HG02623 (cell line): ENCODE data around the gene NBPF20.
A peak's percentile ranks its signal among the peaks of the same experiment; 100 is the strongest.
"Not testable (repeated sequence)": the region's sequence is repeated elsewhere in the genome, so short reads cannot be mapped to it uniquely, and the experiment has no call there.

Experiments used
- ATAC-seq: cut with Tn5 transposase; IDR thresholded peaks from one replicate; pipeline ENCODE4 v1.9.1; 2021; ENCODE audit warnings: moderate library complexity; ENCODE audit not compliant: unreplicated experiment

NBPF20 gene, protein sequence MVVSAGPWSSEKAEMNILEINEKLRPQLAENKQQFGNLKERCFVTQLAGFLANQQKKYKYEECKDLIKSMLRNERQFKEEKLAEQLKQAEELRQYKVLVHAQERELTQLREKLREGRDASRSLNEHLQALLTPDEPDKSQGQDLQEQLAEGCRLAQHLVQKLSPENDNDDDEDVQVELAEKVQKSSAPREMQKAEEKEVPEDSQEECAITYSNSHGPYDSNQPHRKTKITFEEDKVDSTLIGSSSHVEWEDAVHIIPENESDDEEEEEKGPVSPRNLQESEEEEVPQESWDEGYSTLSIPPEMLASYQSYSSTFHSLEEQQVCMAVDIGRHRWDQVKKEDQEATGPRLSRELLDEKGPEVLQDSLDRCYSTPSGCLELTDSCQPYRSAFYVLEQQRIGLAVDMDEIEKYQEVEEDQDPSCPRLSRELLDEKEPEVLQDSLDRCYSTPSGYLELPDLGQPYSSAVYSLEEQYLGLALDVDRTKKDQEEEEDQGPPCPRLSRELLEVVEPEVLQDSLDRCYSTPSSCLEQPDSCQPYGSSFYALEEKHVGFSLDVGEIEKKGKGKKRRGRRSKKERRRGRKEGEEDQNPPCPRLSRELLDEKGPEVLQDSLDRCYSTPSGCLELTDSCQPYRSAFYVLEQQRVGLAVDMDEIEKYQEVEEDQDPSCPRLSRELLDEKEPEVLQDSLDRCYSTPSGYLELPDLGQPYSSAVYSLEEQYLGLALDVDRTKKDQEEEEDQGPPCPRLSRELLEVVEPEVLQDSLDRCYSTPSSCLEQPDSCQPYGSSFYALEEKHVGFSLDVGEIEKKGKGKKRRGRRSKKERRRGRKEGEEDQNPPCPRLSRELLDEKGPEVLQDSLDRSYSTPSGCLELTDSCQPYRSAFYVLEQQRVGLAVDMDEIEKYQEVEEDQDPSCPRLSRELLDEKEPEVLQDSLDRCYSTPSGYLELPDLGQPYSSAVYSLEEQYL (N-terminal part only)

DNA sequence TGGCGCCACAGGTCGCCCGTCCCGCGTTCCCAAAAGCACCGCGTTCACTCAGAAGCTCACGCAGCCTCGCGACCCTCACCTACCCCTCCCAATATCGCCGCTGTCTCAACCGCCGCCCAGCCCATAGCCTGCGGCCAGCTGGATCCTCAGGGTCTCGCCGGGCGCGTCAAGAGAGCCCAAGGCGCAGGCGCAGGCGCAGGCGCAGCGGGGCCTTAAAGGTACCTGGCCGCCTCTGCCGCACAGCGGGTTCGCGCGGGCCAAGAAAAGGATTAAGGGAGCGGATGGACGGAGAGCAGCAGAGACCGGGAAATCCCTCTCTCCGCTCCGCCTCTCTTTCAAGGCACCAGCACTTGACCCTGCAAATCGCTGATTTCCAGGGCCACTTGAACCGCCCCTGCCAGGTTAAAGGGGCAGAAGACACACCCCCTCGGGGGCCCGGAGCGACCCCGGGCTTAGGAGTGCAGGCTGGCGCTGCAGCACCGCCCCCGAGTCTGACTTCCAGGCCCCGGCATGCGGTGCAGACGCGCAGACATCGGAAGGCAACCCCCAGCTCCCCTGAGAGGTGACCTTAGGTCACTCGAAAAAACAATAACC lies at the start of gene NBPF20:
TSS of gene NBPF20 (minus strand) at position 168 of the 594 bp plus-strand sequence. CDS start 20,331 bp downstream, outside the sequence.
- ATAC-seq = peak; percentile 95

DNA sequence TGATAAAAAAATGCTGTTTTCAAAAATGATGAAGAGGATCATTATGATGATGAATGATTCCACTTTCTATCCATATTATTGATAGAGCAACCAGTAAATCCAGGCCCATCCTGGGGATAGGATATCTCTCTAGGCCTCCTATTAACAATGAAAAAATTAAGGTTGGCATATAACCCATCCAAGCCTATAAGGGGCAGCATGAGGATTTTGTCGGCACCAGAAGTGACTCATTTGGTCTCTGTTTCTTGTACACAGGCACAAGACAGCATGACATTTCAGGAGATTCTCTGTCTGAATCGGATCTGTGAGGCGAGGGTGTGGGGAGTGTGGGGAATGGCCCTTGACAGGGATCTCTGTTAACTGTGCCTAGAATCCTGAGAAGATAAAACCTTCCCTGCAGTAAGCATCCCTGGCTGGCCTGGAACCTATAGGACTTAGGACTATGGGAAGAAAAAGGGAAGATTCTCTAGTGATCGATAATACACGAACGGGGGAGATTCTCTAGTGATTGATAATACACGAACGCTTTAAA lies 49.5 kb upstream of the NBPF20 start:
- not testable (repeated sequence) for ATAC-seq

DNA sequence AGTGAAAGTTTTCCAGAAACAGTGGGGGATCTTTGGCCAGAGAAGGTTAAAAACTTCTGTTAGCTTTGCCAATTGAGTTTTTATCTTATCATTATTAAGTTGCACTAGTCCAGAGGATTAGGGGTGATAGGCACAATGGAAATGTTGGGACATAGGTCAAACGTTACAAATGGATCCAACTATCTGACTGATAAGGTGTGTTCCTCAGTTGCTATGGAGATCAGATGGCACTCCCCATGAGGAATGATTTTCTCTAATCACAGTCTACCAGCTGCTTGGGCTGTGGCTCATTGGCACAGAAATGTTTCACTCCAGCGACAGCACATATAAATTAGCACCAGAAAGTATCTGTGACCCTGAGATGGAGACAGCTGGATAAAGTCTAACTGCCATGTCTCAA lies 47.3 kb upstream of the NBPF20 start:
- not testable (repeated sequence) for ATAC-seq

DNA sequence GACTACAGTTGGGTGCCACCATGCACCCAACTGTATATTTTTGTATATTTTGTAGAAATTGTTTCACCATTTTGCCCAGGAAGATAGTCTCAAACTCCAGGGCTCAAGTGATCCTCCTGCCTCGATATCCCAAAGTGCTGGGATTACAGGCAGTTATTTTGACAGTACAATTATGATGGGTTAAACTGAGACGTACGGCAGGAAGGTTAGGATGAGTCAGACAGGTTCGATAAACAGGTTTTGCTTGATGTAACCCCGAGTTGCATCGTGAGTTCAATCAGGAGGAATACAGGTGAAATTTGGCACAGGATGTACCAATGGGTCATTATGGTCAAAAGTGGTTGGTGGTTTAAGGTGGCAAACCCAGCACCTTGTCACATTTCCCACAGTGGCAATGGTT lies 46.0 kb upstream of the NBPF20 start:
- ATAC-seq = not testable (repeated sequence)

DNA sequence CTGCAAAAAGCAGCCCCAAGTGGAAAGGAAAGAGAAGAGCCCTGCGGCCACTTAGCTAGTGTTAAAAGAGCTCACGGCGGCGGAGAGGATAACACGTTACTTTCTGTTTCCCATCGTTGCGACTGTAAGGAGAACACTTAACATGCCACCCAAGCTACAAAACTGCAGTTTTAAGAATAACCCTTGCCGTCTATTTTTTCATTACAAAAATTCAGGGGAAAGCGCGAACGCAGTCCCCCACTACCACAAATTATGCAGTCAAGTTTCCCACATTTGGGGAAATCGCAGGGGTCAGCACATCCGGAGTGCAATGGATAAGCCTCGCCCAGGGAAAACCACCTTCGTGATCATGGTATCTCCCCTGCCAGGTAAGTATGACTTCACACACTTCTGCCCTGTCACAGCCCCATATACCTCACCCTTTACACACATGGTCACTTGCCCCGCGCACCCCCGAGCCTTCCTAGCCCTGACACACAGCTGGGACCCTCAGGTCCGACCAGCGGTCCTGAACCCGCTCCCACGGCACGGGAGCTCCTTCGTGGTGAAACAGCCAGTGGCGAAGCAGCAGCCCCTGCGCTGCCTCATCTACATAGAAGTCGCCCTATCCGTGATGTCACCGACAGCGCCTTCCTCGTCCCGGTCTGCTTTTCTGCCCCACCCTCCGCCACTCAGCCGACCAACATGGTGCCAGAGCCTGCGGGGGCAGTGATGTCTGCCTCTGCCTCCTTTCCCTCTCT lies 40.2 kb upstream of the NBPF20 start:
- ATAC-seq = peak; percentile 88

DNA sequence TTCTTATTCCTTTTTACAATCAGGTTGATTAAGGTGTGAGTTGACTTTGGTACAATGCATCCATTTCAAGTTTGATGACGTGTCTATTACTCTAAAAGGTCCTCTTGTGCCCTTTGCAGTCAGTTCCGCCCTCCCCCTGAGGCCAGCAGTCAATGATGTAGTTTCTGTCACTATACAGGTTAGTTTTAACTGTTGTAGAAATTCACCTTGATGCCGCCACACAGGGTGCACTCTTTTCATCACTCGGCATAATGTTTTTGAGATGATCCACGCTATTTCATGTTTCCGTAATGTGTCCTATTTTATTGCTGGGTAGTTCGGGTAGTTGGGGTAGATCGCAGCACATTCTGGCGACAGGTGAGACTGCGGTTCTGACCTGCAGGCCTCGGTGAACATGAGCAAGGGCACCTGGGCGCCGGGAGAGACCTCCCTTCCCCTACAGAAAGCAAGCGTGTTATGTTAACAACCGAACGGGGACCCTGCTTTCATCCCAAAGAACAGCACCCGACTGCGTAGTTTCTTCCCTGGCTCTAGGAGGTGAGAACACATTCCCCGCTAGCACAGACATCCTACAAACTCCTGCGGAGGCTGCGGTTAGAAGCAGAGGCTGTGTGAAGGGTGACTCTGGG lies 39.4 kb upstream of the NBPF20 start:
- ATAC-seq = peak; percentile 5

DNA sequence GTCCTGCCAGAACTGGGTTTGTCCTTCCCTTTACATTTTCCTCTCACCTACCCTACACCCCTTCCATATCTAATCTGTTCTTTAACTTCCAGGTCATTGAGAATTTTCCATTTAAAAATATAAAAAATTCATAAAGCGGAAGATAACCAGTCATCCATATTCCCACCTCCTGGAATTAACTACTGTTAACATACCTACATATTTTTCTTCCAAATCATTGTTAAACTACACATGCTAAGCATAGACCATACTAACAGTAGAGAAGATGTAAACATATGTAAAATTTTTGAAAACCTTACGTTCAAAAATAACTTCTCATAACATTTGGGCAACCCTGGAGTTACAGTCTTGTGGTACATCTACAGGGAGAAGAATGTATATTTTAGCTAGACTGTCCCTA lies 38.6 kb upstream of the NBPF20 start:
- not testable (repeated sequence) for ATAC-seq

DNA sequence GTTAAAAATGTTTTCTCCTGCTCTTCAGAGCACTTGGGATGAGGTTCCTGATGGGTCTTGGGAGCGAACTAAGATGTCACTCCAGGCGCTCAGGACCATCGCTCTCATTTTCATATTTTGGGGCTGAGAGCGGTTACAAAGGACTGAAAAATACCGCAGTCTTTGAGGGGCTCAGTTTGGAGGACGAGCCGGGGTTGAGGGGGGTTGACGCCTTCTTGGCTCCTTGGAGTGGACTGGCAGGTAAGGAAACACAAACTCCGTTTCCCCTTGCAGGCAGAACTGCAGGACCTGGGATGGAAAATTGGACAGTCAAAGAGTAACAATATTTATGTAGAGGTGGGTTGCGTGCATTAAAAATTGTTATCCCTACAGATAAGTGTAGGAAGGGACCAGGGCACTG lies 35.3 kb upstream of the NBPF20 start:
- ATAC-seq = not testable (repeated sequence)

DNA sequence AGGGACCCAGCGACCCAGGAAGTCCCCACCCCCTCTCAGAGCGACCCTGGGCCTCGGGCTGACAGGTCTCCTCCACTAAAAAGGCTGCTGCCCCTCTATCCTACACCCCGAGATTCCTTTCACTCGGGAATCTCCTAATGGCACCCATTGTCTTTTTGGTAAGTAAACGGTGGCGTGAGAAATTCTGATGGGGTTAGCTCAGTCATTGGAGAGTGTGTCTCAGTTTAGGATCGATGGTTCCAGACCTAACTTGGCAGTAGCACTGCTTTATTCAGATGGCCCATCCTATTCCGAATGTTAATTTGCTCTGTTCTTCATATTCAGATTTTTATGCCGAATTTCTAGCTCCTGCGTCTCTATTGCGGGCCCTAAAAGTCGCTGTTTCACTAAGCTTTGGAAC lies 34.6 kb upstream of the NBPF20 start:
- ATAC-seq = not testable (repeated sequence)

DNA sequence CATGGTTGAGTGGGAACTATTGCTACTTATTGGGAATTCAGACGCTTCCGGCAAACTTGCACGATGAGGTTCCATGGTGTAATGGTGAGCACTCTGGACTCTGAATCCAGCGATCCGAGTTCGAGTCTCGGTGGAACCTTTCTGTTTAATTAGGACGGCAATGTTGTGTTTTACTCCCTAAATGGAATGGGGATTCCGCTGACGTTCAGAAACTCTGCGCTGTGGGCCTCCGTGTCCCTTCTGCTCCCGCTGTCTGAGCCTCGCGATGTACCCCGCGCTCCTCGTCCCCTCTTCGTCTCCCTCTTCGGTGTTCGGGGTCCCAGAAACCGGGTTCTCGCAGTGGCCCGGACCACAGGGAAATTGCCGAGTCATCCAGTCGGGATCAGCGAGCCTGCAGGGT lies 34.2 kb upstream of the NBPF20 start:
- ATAC-seq = not testable (repeated sequence)

DNA sequence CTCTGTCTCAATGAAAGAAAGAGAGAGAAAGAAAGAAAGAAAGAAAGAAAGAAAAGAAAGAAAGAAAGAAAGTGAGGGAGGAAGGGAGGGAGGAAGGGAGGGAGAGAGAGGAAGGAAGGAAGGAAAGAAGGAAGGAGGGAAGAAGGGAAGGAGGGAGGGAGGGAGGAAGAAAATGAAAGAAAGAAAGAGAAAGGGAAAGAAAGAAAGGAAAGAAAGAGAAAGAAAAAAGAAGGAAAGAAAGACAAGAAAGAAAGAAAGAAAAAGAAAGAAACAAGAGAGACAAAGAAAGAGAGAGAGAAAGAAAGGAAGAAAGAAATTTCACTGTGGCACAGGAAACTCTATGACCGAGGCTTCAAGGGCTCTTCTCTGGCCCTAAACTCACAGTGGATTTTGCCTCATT lies 33.7 kb upstream of the NBPF20 start:
- not testable (repeated sequence) for ATAC-seq

DNA sequence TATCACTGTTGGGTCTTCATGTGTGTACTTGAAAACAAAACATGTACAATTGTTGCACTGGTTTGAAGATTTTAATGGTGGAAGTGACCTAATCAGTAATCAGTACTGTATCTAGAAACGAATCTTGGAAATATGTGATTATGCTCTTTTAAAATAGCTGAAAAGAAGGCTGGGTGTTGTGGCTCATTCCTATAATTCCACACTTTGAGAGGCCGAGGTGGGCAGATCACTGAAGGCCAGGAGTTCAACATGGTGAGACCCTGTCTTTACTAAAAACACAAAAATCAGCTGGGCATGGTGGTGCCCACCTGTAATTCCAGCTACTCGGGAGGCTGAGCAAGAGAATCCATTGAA lies 29.4 kb upstream of the NBPF20 start:
- ATAC-seq = not testable (repeated sequence)

DNA sequence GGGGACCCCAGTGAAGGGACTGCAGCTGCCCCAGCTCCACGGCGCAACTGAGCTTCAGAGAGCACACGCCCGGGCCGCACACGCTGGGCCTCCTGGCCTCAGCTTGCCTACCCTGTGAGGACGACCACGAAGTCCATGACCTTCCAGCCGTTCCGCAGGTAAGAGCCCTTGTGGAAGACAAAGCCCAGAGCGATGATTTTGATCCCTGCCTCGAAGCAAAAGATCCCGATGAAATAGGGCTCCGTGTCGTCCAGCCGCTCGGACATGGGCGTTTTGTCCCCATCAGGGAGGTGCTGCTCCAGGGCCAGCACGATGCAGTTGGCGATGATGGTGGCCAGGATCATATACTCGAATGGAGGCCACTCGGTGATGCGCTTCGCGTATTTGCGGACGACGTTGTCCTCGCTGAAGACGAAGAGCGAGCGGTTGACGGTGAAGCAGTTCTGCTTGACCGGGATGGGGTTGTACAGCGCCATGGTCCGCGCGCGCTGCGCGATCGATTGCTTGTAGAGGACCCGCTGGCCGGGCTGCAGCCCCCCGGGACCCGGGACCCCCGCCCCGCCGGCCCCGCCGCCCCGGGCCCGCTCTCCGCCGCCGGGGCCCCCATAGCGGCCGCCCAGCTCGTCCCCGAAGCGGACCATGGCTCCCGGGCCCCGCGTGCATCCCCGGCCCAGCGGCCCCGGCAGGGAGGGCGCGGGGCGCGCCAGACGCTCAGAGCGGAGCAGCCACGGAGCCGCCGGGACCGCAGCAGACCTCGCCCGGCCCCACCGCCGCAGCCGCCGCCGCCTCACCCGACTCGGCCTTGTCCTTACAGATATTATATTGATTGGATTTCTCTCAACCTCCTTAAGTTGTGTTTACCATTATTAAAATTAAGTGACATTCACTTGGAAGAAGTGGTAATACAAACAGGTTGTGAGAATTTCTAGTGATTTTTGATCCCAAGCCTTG lies 28.7 kb upstream of the NBPF20 start:
- not testable (repeated sequence) for ATAC-seq

DNA sequence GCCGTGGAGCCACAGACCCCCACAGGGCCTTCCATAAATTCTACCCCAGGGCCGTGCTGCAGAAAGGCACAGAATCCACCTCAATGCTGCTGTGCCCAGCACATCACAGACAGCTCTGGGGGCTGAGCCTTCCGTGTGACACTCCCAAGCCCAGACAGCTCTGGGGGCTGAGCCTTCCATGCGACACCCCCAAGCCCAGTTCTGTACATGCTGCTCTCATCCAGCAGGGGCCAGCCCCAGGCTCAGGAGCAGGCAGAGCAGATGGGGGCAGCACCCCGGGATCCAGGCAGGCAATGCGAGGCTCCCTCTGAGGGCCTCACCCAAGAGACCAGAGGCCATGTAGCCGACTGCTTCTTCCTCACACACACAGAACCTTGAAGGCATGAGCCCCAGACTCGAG lies 27.1 kb upstream of the NBPF20 start:
- ATAC-seq = not testable (repeated sequence)

DNA sequence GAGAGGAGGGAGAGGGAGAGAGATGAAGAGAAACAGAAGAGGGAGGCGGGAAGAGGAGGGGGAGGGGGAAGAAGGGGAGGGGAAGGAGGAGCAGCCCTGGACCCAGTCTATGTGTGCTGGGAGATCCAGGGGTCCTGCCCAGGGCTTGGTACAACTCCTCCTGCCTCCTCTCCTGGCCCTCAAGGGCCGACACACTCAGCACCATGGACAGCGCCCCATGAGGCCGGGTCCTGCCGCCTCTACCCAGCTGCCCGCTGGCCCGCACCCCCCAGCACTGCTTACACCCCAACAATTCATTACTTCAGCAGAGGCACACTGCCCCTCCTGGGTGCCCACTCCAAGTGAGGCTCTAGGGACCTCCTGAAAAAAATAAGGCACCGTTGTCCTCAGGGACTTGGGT lies 26.5 kb upstream of the NBPF20 start:
- not testable (repeated sequence) for ATAC-seq

DNA sequence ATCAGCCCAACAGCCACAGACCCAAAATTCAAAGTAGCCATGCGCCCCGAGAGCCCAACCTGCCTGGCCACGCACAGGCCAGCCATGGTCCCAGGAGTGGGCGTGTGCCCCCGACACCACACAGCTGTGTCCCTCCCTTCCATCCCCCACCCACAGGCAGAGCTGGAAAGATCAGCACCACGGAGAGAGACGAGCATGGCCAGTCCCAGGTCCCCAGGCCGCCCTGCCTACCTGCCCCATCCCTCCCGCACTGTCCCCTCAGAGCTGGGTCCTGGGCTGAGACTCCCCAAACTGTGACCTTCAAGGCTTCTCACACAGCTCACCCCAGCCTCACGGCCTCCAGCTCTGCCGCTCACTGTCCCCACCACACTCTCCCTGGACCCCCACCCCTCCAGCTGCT lies 19.8 kb upstream of the NBPF20 start:
- ATAC-seq = not testable (repeated sequence)

DNA sequence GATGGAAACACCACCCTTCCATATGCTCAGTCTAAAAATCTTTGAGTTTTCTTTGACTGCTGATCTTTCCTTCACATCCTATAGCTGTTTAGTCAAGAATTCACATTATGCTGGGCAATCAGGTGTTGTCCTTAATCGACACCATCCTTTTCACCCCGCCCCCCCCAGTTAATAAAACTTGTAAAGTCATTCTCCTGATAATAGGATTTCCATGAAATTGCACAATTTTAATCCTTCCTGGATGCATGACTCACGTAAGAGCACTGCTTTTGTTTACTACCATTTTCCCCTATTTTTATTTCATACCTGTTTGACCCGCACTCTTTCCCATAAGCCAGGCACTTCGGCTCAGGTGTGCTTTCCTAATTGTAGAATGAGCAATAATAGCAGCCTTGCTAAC lies 16.9 kb upstream of the NBPF20 start:
- ATAC-seq = not testable (repeated sequence)

DNA sequence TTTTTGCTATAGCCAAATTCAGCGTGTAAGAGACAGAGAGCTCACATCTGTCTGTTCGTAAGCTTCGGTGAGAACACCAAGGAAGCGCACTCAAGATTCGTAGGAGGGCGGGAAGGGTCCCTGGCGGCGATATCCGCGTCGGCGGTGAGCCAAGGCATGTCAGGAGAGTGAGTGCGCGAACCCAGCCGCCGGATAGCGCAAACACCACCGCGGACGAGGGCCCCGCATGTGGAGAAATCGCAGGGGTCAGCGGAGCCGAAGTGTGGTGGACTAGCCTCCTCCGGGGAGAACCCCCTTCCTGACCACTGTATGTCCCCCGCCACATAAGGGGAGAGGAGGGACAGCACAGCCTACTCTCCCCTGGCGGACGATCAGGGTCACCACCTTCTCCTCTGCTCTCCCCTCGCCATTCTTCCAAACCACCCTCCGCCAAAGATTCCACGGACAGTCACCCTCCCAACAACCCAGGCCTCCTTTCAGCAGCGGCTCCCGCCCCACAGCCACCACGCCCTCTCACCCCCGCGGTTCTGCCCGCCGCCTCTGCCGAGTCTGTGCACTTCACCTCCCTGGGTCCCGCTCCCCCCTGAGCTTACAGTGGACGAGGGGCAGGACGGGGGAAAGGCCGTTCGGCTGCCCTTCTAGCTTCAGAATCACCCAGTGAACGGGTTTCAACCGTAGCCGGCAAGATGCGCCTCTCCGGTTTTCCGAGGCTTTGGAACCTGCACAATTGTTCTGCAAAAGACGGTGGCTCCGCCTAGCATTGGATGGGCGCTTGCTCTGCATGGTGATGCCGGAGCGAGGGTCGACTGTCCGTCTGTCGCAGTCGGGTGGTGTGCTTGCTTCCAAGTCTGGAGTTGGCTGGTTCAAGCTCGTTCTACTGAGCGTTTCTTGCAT lies 6.2 kb upstream of the NBPF20 start:
- ATAC-seq = not testable (repeated sequence)
